Measurements from ENCODE around the gene ZC3H18. TPM values are rescaled to one million over a fixed set of nuclear protein-coding genes. Genes with fewer than 3 reads are reported as not detected.

ZC3H18 gene
- total and polyA plus RNA-seq, 8 donors, result 15.5 to 312 (median 19.0) TPM

- H3K4me3 ChIP-seq, result no peak overlapping the region
- TF ChIP-seq EP300 (IDR thresholded peaks at IDR 0.05), result no peak
- no peak for TF ChIP-seq POLR2A (IDR thresholded peaks at IDR 0.05)
- TF ChIP-seq, protein P1, sequence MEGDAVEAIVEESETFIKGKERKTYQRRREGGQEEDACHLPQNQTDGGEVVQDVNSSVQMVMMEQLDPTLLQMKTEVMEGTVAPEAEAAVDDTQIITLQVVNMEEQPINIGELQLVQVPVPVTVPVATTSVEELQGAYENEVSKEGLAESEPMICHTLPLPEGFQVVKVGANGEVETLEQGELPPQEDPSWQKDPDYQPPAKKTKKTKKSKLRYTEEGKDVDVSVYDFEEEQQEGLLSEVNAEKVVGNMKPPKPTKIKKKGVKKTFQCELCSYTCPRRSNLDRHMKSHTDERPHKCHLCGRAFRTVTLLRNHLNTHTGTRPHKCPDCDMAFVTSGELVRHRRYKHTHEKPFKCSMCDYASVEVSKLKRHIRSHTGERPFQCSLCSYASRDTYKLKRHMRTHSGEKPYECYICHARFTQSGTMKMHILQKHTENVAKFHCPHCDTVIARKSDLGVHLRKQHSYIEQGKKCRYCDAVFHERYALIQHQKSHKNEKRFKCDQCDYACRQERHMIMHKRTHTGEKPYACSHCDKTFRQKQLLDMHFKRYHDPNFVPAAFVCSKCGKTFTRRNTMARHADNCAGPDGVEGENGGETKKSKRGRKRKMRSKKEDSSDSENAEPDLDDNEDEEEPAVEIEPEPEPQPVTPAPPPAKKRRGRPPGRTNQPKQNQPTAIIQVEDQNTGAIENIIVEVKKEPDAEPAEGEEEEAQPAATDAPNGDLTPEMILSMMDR (IDR thresholded peaks at IDR 0.05), result no peak
- no peak for TF ChIP-seq POLR2AphosphoS5 (IDR thresholded peaks at IDR 0.05)
- no peaks in the 10 kb centered on the region for H3K36me3 ChIP-seq
- no peak for DNase-seq
- H3K27me3 ChIP-seq, result peaks cover 0 to 58% (median 0%) of the 10 kb centered on the region in 3 donors
- intact Hi-C loops (cut with DNase I; ENCODE audit: low total_unique reads), result no loop called here
- H3K9me3 ChIP-seq, result no peaks in the 10 kb centered on the region
- H3K27ac ChIP-seq, result no peak overlapping the region
- WGBS, 5 donors, result 67 to 76% (median 70%) methylated on average over 14 to 15 of the region's 15 CpGs
- peaks cover 0 to 18% (median 11%) of the 10 kb centered on the region in 4 donors for H3K4me1 ChIP-seq
Observed at GRCh38 chr16:88554711-88555264, 15.4 kb upstream of the ZC3H18 start.

DNA sequence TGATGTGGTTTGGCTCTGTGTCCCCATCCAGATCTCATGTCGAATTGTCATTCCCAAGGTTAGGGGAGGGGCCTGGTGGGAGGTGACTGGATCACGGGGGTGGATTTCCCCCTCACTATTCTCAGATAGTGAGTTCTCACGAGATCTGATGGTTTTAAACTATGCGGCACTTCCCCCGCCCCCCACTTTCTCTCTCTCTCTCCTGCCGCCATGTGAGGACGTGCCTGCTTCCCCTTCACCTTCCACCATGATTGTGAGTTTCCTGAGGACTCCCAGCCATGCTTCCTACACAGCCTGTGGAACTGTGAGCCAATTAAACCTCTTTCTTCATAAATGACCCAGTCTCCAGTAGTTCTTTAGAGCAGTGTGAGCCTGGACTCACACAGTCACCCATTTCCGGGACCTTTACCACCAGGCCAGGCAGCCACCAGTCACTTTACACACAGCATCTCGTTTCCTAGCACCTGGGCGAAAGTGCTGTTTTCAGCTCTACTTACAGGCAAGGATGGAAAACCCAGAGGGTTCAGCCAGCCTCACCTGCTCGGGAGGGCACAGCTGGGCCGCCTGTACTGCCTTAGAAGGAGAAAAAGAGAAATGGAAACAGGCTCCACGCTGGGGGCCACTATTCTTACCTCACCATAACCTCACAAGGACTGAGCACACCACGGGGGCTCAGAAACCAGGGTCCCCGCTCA, 13.8 kb upstream of the ZC3H18 start:
- intact Hi-C loops (cut with DNase I; ENCODE audit: low total_unique reads), result no loop called here
- no peak overlapping the region for H3K27ac ChIP-seq
- H3K36me3 ChIP-seq, result no peaks in the 10 kb centered on the region
- peaks cover 0 to 8% (median 7%) of the 10 kb centered on the region in 4 donors for H3K4me1 ChIP-seq
- no peaks in the 10 kb centered on the region for H3K9me3 ChIP-seq
- TF ChIP-seq EP300 (IDR thresholded peaks at IDR 0.05), result no peak
- TF ChIP-seq POLR2AphosphoS5 (IDR thresholded peaks at IDR 0.05), result no peak
- TF ChIP-seq, protein P1 (IDR thresholded peaks at IDR 0.05), result no peak
- TF ChIP-seq POLR2A (IDR thresholded peaks at IDR 0.05), result no peak
- no peak overlapping the region for H3K4me3 ChIP-seq
- WGBS, 5 donors, result 75 to 83% (median 81%) methylated on average over 13 to 15 of the region's 15 CpGs
- H3K27me3 ChIP-seq, result peaks cover 0 to 48% (median 0%) of the 10 kb centered on the region in 3 donors
- no peak for DNase-seq

DNA sequence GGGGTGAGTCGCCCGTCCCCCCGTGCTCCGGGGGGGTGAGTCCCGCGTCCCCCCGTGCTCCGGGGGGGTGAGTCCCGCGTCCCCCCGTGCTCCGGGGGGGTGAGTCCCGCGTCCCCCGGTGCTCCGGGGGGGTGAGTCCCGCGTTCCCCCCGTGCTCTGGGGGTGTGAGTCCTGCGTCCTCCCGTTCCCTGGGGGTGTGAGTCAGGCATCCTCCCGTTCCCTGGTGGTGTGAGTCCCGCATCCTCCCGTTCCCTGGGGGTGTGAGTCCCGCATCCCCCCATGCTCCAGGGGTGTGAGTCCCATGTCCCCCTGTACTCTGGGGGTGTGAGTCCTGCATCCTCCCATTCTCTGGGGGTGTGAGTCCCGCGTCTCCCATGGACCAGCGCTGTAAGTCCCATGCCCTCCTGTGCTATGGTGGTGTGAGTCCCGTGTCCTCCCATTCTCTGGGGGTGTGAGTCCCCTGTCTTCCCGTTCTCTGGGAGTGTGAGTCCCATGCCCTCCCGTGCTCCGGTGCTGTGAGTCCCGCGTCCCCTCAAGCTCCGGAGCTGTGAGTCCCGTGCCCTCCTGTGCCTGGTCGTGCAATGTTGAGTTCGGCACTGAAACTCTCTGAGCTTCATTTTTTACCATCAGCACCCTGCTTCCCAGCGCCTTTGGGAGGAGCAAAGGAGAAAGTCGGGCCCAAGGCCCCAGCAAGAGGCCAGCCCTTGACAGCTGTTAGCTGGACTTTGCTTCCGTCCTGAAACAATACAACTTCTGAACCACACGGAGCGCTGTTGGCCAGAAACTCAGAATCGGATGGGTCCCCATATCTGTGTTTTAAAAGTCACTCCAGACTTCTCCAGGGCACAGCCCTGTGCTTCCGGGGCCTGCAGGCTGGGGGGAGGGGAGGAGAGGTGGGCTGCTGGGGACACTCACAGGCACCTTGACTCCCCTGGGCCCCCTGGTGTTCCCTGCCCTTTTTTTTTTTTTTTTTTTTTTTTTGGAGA, 11.5 kb upstream of the ZC3H18 start:
- intact Hi-C loops (cut with DNase I; ENCODE audit: low total_unique reads), result no loop called here
- Histone ChIP-seq H3K9me3 (no peaks in the 10 kb centered on the region), H3K27ac (no peak overlapping the region), H3K27me3 (peaks cover 0 to 42% (median 0%) of the 10 kb centered on the region in 3 donors), H3K4me1 (peaks cover 4 to 18% (median 11%) of the 10 kb centered on the region in 4 donors), H3K4me3 (no peak overlapping the region), H3K36me3 (no peaks in the 10 kb centered on the region)
- TF ChIP-seq, protein P1 (IDR thresholded peaks at IDR 0.05), result peak in 5 of 7 experiments; percentile 26 to 51 (median 45)
- no peak for TF ChIP-seq POLR2A (IDR thresholded peaks at IDR 0.05)
- peak in 1 of 3 donors; percentile 67 for TF ChIP-seq POLR2AphosphoS5 (IDR thresholded peaks at IDR 0.05)
- no peak for TF ChIP-seq EP300 (IDR thresholded peaks at IDR 0.05)
- WGBS, 5 donors, result 38 to 58% (median 47%) methylated on average over 24 to 45 of the region's 45 CpGs
- DNase-seq, result peak; percentile 89 to 91

Measured in stomach (tissue), 9 donors.